ENCODE data around the gene ZSWIM7. TPM values are rescaled to one million over a fixed set of nuclear protein-coding genes. Genes with fewer than 3 reads are reported as not detected.

ZSWIM7 gene
- total and polyA plus RNA-seq, 11 donors: 15.3 to 47.3 (median 32.6) TPM

DNA sequence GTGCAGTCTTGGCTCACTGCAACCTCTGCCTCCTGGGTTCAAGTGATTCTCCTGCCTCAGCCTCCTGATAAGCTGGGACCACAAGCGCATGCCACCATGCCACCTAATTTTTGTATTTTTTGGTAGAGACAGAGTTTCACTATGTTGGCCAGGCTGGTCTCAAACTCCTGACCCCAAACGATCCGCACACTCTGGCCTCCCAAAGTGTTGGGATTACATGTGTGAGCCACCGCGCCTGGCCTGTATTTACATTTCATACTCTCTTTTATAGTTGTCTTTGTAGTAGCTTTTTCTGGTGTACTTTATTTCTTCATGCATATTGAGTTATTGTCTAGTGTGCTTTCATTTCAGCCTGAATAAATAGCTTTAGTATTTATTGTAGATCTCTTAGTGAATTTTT is 64.6 kb downstream of the ZSWIM7 start:
- Histone ChIP-seq H3K4me3 (no peak overlapping the region), H3K4me1 (no peaks in the 10 kb centered on the region), H3K36me3 (no peaks in the 10 kb centered on the region), H3K27ac (no peak overlapping the region), H3K9me3 (no peaks in the 10 kb centered on the region), H3K27me3 (no peaks in the 10 kb centered on the region)
- intact Hi-C loops (cut with DNase I): no loop called here
- no peak for DNase-seq
- 97 to 98% (median 98%) methylated on average over 5 of the region's 5 CpGs for WGBS, 4 donors
- no peak for ATAC-seq
- TF ChIP-seq POLR2A (IDR thresholded peaks at IDR 0.05): no peak
- TF ChIP-seq, protein P1, sequence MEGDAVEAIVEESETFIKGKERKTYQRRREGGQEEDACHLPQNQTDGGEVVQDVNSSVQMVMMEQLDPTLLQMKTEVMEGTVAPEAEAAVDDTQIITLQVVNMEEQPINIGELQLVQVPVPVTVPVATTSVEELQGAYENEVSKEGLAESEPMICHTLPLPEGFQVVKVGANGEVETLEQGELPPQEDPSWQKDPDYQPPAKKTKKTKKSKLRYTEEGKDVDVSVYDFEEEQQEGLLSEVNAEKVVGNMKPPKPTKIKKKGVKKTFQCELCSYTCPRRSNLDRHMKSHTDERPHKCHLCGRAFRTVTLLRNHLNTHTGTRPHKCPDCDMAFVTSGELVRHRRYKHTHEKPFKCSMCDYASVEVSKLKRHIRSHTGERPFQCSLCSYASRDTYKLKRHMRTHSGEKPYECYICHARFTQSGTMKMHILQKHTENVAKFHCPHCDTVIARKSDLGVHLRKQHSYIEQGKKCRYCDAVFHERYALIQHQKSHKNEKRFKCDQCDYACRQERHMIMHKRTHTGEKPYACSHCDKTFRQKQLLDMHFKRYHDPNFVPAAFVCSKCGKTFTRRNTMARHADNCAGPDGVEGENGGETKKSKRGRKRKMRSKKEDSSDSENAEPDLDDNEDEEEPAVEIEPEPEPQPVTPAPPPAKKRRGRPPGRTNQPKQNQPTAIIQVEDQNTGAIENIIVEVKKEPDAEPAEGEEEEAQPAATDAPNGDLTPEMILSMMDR (IDR thresholded peaks at IDR 0.05): no peak

GRCh38 chr17:15931394-15931793 is 68.1 kb downstream of the ZSWIM7 start:
- H3K27me3 ChIP-seq: no peaks in the 10 kb centered on the region
- H3K9me3 ChIP-seq: no peaks in the 10 kb centered on the region
- ATAC-seq: no peak
- no peak for DNase-seq
- H3K36me3 ChIP-seq: no peaks in the 10 kb centered on the region
- H3K4me1 ChIP-seq: peaks cover 0 to 15% (median 0%) of the 10 kb centered on the region in 12 donors
- no peak for TF ChIP-seq POLR2A (IDR thresholded peaks at IDR 0.05)
- TF ChIP-seq, protein P1 (IDR thresholded peaks at IDR 0.05): no peak
- intact Hi-C loops (cut with DNase I): no loop called here
- no peak overlapping the region for H3K4me3 ChIP-seq
- H3K27ac ChIP-seq: no peak overlapping the region

DNA sequence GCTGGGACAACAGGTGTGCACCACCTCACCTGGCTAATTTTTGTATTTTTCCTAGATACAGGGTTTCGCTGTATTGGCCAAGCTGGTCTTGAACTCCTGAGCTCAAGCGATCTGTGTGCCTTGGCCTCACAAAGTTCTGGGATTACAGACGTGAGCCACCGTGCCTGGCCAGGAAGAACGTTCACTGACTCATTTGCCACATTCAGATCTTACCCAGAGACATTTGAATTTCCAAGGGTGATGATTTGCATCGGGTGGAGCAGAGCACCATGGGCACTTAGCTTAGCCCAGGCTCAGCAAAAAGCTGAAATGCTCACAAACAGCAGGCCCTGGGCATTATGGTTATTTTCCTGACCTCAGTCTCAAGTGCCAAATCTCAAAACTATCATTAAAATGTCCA is 69.1 kb downstream of the ZSWIM7 start:
- peaks cover 0 to 15% (median 0%) of the 10 kb centered on the region in 12 donors for H3K4me1 ChIP-seq
- no peaks in the 10 kb centered on the region for H3K36me3 ChIP-seq
- H3K4me3 ChIP-seq: no peak overlapping the region
- H3K9me3 ChIP-seq: no peaks in the 10 kb centered on the region
- no peaks in the 10 kb centered on the region for H3K27me3 ChIP-seq
- no peak for TF ChIP-seq POLR2A (IDR thresholded peaks at IDR 0.05)
- TF ChIP-seq, protein P1 (IDR thresholded peaks at IDR 0.05): no peak
- WGBS, 4 donors: 79 to 87% (median 82%) methylated on average over 6 of the region's 6 CpGs
- intact Hi-C loops (cut with DNase I): no loop called here
- H3K27ac ChIP-seq: no peak overlapping the region
- ATAC-seq (no peak), DNase-seq (no peak)

- intact Hi-C loops (cut with DNase I): no loop called here
- no peak for DNase-seq
- no peak for ATAC-seq
- WGBS, 4 donors: 65 to 81% (median 70%) methylated on average over 4 of the region's 4 CpGs
- Histone ChIP-seq H3K36me3 (no peaks in the 10 kb centered on the region), H3K27ac (no peak overlapping the region), H3K4me3 (no peak overlapping the region), H3K4me1 (peaks cover 0 to 15% (median 0%) of the 10 kb centered on the region in 12 donors), H3K27me3 (no peaks in the 10 kb centered on the region), H3K9me3 (no peaks in the 10 kb centered on the region)
- TF ChIP-seq, protein P1 (IDR thresholded peaks at IDR 0.05): no peak
- TF ChIP-seq POLR2A (IDR thresholded peaks at IDR 0.05): no peak
Observed at GRCh38 chr17:15929941-15930340, 69.6 kb downstream of the ZSWIM7 start.

Data from heart left ventricle (tissue), 16 donors.